ENCODE measurements around the gene ENTPD6.
A peak's percentile ranks its signal among the peaks of the same experiment; 100 is the strongest.
"Not testable (repeated sequence)": the region's sequence is repeated elsewhere in the genome, so short reads cannot be mapped to it uniquely, and the experiment has no call there.

The ENTPD6 gene

GRCh38 chr20:25225642-25226432, 30.3 kb downstream of the ENTPD6 start:
- DNase-seq: no peak

GRCh38 chr20:25226433-25227316, 31.2 kb downstream of the ENTPD6 start:
- no peak for DNase-seq

- no peak for DNase-seq
These were observed 31.9 kb downstream of the ENTPD6 start for GRCh38 chr20:25227317-25227831.

GRCh38 chr20:25229486-25230165, 34.1 kb downstream of the ENTPD6 start:
- DNase-seq: no peak

- no peak for DNase-seq
These were observed 34.8 kb downstream of the ENTPD6 start for GRCh38 chr20:25230166-25230831.

- DNase-seq: no peak
These were observed 37.7 kb downstream of the ENTPD6 start for GRCh38 chr20:25233016-25233772.

GRCh38 chr20:25234009-25234849, 38.7 kb downstream of the ENTPD6 start:
- DNase-seq: not testable (repeated sequence)

- DNase-seq: no peak
These were observed 41.2 kb downstream of the ENTPD6 start for GRCh38 chr20:25236450-25237304.

- peak; percentile 70 for DNase-seq
These were observed 42.3 kb downstream of the ENTPD6 start for GRCh38 chr20:25237610-25238318.

- no peak for DNase-seq
These were observed 43.0 kb downstream of the ENTPD6 start for GRCh38 chr20:25238319-25239037.

GRCh38 chr20:25239387-25240370, 44.2 kb downstream of the ENTPD6 start:
- peak; percentile 24 for DNase-seq

GRCh38 chr20:25240851-25241658, 45.5 kb downstream of the ENTPD6 start:
- DNase-seq: peak; percentile 6

- DNase-seq: peak; percentile 16
These were observed 46.1 kb downstream of the ENTPD6 start for GRCh38 chr20:25241659-25241955.

GRCh38 chr20:25242231-25242630, 46.7 kb downstream of the ENTPD6 start:
- DNase-seq: no peak

GRCh38 chr20:25243416-25243979, 48.0 kb downstream of the ENTPD6 start:
- DNase-seq: no peak

GRCh38 chr20:25244976-25245375, 49.5 kb downstream of the ENTPD6 start:
- no peak for DNase-seq
